Nephron (organoid): ENCODE measurements around the gene BCAS3.

Experiments used
- H3K27ac Mint-ChIP-seq, 3 experiments: 2 replicates each; pipeline ENCODE4 v1.8.0; 2020; ENCODE audit warnings: mixed read lengths in 3 of 3, mild to moderate bottlenecking in 2 of 3, moderate library complexity in 1 of 3
- H3K27me3 Mint-ChIP-seq: 2 replicates; pipeline ENCODE4 v1.8.0; 2021; ENCODE audit warnings: low read depth, mild to moderate bottlenecking, moderate library complexity, mixed read lengths
- H3K36me3 Mint-ChIP-seq: 2 replicates; pipeline ENCODE4 v1.8.0; 2020; ENCODE audit warnings: low read depth, mixed read lengths
- H3K4me1 Mint-ChIP-seq: 2 replicates; pipeline ENCODE4 v1.8.0; 2020; ENCODE audit warnings: mixed read lengths
- H3K4me3 Mint-ChIP-seq, 3 experiments: 2 replicates each; pipeline ENCODE4 v1.8.0; 2020; ENCODE audit warnings: mild to moderate bottlenecking in 3 of 3, mixed read lengths in 3 of 3, moderate library complexity in 2 of 3
- H3K9me3 Mint-ChIP-seq: 2 replicates; pipeline ENCODE4 v1.8.0; 2020; ENCODE audit warnings: mixed read lengths
- TF ChIP-seq, protein P1 (sequence below), 3 experiments: fragments of 200-600 bp; sonication (generic); IDR thresholded peaks; one replicate each; pipeline ENCODE4 v1.5.0; 2021; ENCODE audit warnings: antibody characterized with exemption in 3 of 3; ENCODE audit not compliant: unreplicated experiment in 3 of 3

The BCAS3 gene

DNA sequence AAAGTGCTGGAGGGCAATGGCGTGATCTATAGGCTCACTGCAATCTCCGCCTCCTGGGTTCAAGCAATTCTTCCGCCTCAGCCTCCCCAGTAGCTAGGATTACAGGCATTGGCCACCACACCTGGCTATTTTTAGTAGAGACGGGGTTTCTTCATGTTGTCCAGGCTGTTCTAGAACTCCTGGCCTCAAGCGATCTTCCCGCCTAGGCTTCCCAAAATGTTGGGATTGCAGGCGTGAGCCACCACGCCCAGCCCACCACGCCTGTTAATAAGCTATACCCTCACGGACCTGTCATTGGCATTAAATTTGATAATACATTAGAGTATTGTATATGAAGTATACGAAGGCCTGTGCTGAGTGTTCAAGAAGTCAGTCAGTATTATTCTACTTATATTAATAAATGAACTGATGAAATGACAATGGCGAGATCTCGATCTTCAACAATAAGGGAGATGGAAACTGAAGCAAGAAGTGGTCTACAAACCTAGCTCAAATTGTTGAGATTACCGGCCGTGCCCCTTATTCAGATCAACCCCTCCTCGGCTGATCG, 818 bp upstream of the BCAS3 start:
- Mint-ChIP-seq H3K27me3 (no peaks in the 10 kb centered on the region), H3K36me3 (no peaks in the 10 kb centered on the region), H3K4me1 (peaks cover 14% of the 10 kb centered on the region), H3K27ac (peak overlapping the region; percentile 70 to 97 (median 89)), H3K4me3 (peak overlapping the region; percentile 92 to 97 (median 93)), H3K9me3 (peaks cover 2% of the 10 kb centered on the region)
- TF ChIP-seq, protein P1, sequence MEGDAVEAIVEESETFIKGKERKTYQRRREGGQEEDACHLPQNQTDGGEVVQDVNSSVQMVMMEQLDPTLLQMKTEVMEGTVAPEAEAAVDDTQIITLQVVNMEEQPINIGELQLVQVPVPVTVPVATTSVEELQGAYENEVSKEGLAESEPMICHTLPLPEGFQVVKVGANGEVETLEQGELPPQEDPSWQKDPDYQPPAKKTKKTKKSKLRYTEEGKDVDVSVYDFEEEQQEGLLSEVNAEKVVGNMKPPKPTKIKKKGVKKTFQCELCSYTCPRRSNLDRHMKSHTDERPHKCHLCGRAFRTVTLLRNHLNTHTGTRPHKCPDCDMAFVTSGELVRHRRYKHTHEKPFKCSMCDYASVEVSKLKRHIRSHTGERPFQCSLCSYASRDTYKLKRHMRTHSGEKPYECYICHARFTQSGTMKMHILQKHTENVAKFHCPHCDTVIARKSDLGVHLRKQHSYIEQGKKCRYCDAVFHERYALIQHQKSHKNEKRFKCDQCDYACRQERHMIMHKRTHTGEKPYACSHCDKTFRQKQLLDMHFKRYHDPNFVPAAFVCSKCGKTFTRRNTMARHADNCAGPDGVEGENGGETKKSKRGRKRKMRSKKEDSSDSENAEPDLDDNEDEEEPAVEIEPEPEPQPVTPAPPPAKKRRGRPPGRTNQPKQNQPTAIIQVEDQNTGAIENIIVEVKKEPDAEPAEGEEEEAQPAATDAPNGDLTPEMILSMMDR (IDR thresholded peaks at IDR 0.05; ENCODE audit: unreplicated experiment in 3 of 3): no peak

DNA sequence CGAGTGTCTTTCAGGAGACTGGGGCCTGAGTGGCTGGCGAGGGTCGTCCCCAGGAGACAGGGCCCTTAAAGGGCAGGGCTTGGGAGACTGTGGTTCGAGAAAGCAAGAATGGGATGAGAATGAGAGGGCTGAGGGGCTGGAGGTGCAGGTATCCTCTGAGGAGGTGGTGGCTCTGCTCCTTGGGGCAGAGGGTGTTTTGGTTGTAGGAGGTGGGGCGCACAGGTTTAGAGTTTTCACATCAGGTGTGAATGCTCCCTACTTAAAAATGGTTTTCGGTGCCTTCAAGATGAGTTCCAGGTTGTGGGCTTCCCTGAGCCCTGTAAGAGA, 430 bp downstream of the BCAS3 start:
- peak overlapping the region; percentile 70 to 97 (median 89) for H3K27ac Mint-ChIP-seq
- TF ChIP-seq, protein P1 (IDR thresholded peaks at IDR 0.05; ENCODE audit: unreplicated experiment in 3 of 3): no peak
- peak overlapping the region; percentile 92 to 97 (median 93) for H3K4me3 Mint-ChIP-seq
- no peaks in the 10 kb centered on the region for H3K27me3 Mint-ChIP-seq
- H3K4me1 Mint-ChIP-seq: peaks cover 14% of the 10 kb centered on the region
- no peaks in the 10 kb centered on the region for H3K36me3 Mint-ChIP-seq
- peaks cover 2% of the 10 kb centered on the region for H3K9me3 Mint-ChIP-seq

DNA sequence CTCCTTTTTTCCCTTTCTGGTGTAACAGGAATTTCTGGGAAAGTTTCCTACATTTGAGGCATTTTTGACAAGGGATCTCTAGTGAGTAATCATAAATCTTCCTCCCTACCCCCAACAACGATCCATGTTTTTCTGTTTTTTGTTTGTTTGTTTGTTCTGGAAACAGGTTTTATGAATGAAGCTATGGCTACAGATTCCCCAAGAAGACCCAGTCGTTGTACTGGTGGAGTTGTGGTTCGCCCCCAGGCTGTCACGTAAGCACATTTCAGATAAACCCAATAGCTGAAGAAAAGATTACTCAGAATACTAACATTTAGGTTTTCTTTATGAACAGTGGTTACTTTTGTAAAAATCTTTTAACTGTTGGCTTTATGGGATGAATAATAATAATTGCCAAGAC, 1.6 kb downstream of the BCAS3 start:
- Mint-ChIP-seq H3K4me3 (peak overlapping the region; percentile 92 to 97 (median 93)), H3K27ac (no peak overlapping the region), H3K9me3 (peaks cover 2% of the 10 kb centered on the region), H3K36me3 (no peaks in the 10 kb centered on the region), H3K27me3 (no peaks in the 10 kb centered on the region), H3K4me1 (peaks cover 14% of the 10 kb centered on the region)
- TF ChIP-seq, protein P1 (IDR thresholded peaks at IDR 0.05; ENCODE audit: unreplicated experiment in 3 of 3): no peak

DNA sequence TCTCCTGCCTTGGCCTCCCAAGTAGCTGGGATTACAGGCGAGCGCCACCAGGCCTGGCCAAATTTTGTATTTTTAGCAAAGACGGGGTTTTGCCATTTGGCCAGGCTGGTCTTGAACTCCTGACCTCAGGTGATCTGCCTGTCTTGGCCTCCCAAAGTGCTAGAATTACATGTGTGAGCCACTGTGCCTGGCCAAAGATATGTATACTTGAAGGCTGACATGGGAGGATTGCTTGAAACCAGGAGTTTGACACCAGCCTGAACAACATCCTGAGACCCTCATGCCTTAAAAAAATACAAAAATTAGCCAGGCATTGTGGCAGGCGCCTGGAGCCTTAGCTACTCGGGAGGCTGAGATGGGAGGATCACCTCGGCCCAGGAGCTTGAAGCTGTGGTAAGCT, 3.1 kb downstream of the BCAS3 start:
- Mint-ChIP-seq H3K27me3 (no peaks in the 10 kb centered on the region), H3K27ac (no peak overlapping the region), H3K4me3 (no peak overlapping the region), H3K36me3 (peaks cover 10% of the 10 kb centered on the region), H3K9me3 (no peaks in the 10 kb centered on the region), H3K4me1 (peaks cover 14% of the 10 kb centered on the region)
- TF ChIP-seq, protein P1 (IDR thresholded peaks at IDR 0.05; ENCODE audit: unreplicated experiment in 3 of 3): no peak

DNA sequence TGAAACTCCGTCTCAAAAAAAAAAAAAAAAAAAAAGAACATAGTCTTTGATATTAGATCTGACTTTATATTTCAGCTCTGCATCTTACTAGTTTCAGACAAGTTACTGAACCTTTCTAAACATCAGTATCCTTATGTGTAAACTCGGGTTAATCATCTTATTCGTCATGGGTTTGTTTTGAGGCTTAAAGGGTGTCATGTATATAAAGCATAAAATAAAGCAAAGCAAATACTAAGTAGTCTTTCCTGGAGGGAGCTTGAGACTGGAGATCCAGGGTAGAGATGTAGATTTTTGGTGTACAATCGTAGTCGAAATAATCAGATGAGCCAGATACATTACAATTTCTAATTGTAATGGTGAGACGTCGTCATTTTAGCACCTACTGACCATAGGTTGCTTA, 7.8 kb downstream of the BCAS3 start:
- no peaks in the 10 kb centered on the region for H3K4me1 Mint-ChIP-seq
- no peaks in the 10 kb centered on the region for H3K27me3 Mint-ChIP-seq
- peaks cover 25% of the 10 kb centered on the region for H3K36me3 Mint-ChIP-seq
- no peak overlapping the region for H3K27ac Mint-ChIP-seq
- H3K9me3 Mint-ChIP-seq: no peaks in the 10 kb centered on the region
- H3K4me3 Mint-ChIP-seq: no peak overlapping the region
- TF ChIP-seq, protein P1 (IDR thresholded peaks at IDR 0.05; ENCODE audit: unreplicated experiment in 3 of 3): no peak

DNA sequence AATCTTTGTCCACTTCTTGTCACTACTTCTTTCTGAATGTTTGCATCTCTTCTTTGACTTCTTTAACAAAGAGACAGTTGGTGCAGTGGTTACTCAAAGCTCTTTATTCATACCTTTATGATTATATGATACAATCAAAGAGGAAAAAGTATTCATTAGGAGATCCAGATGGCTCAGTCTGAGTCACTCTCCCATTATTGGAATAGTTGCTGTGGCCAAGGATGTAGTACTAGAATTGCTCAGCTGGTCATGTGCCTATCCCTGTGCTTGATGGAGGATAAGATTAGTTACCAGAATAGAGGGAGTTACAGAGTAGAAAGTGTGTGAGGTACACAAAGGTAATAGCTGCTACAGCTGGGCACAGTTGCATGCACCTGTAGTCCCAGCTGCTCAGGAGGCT, 18.3 kb downstream of the BCAS3 start:
- TF ChIP-seq, protein P1 (IDR thresholded peaks at IDR 0.05; ENCODE audit: unreplicated experiment in 3 of 3): no peak
- Mint-ChIP-seq H3K36me3 (peaks cover 48% of the 10 kb centered on the region), H3K27ac (no peak overlapping the region), H3K9me3 (no peaks in the 10 kb centered on the region), H3K4me3 (no peak overlapping the region), H3K4me1 (no peaks in the 10 kb centered on the region), H3K27me3 (no peaks in the 10 kb centered on the region)
